Endometrial microvascular endothelial cells (primary cell): Measurements from ENCODE around the gene NIPAL3. TPM values are rescaled to one million over a fixed set of nuclear protein-coding genes. Genes with fewer than 3 reads are reported as not detected.
"Not testable (repeated sequence)": the region's sequence is repeated elsewhere in the genome, so short reads cannot be mapped to it uniquely, and the experiment has no call there.

Experiments used
- in situ Hi-C: cut with HindIII; loops from 2 replicates; pipeline ENCODE4 v1.10.0; 2017; ENCODE audit warnings: low sequenced_read_pairs, low pct_unique_long_range_greater_than_20kb; ENCODE audit errors: inconsistent ontology term
- total RNA-seq: library from RNA; depleted of rRNA; stranded (reverse); fragments of >200 nt; gene quantifications from one replicate; pipeline ENCODE4 v1.2.3, GENCODE V29; 2015; ENCODE audit errors: inconsistent ontology term

The NIPAL3 gene
- total RNA-seq, 1 donor from 2014 or later = 22.4 TPM

- in situ Hi-C loops = no loop called here
Observed at GRCh38 chr1:24450316-24450715, 34.7 kb downstream of the NIPAL3 start.

GRCh38 chr1:24450857-24451397, 35.3 kb downstream of the NIPAL3 start:
- in situ Hi-C loops = no loop called here

- in situ Hi-C loops = no loop called here
Observed at GRCh38 chr1:24451746-24452145, 36.1 kb downstream of the NIPAL3 start.

GRCh38 chr1:24452922-24453485, 37.4 kb downstream of the NIPAL3 start:
- in situ Hi-C loops = no loop called here

GRCh38 chr1:24454673-24455072, 39.1 kb downstream of the NIPAL3 start:
- in situ Hi-C loops = no loop called here

- in situ Hi-C loops = no loop called here
Observed at GRCh38 chr1:24455272-24455671, 39.7 kb downstream of the NIPAL3 start.

GRCh38 chr1:24457866-24458265, 42.3 kb downstream of the NIPAL3 start:
- in situ Hi-C loops = no loop called here

GRCh38 chr1:24459551-24460266, 44.1 kb downstream of the NIPAL3 start:
- in situ Hi-C loops = no loop called here

- in situ Hi-C loops = not testable (repeated sequence)
Observed at GRCh38 chr1:24462128-24462527, 46.5 kb downstream of the NIPAL3 start.

- in situ Hi-C loops = no loop called here
Observed at GRCh38 chr1:24463776-24464735, 48.5 kb downstream of the NIPAL3 start.

GRCh38 chr1:24465099-24465498, 49.5 kb downstream of the NIPAL3 start:
- in situ Hi-C loops = no loop called here

GRCh38 chr1:24465638-24466037, 50.0 kb downstream of the NIPAL3 start:
- in situ Hi-C loops = no loop called here

- in situ Hi-C loops = no loop called here
Observed at GRCh38 chr1:24468685-24469316, 53.2 kb downstream of the NIPAL3 start.

GRCh38 chr1:24470592-24470991, 55.0 kb downstream of the NIPAL3 start:
- in situ Hi-C loops = no loop called here

GRCh38 chr1:24472527-24473251, 57.1 kb downstream of the NIPAL3 start:
- in situ Hi-C loops = no loop called here

- in situ Hi-C loops = no loop called here
Observed at GRCh38 chr1:24474193-24474592, 58.6 kb downstream of the NIPAL3 start.

- in situ Hi-C loops = no loop called here
Observed at GRCh38 chr1:24475700-24476099, 60.1 kb downstream of the NIPAL3 start.

- in situ Hi-C loops = no loop called here
Observed at GRCh38 chr1:24476571-24476970, 61.0 kb downstream of the NIPAL3 start.
